ENCODE measurements around the gene DPH1. TPM values are rescaled to one million over a fixed set of nuclear protein-coding genes. Genes with fewer than 3 reads are reported as not detected.

DPH1 gene
- polyA plus RNA-seq, 1 of the 3 experiments (the other 2 are of a cell fraction): 36.2 TPM

DNA sequence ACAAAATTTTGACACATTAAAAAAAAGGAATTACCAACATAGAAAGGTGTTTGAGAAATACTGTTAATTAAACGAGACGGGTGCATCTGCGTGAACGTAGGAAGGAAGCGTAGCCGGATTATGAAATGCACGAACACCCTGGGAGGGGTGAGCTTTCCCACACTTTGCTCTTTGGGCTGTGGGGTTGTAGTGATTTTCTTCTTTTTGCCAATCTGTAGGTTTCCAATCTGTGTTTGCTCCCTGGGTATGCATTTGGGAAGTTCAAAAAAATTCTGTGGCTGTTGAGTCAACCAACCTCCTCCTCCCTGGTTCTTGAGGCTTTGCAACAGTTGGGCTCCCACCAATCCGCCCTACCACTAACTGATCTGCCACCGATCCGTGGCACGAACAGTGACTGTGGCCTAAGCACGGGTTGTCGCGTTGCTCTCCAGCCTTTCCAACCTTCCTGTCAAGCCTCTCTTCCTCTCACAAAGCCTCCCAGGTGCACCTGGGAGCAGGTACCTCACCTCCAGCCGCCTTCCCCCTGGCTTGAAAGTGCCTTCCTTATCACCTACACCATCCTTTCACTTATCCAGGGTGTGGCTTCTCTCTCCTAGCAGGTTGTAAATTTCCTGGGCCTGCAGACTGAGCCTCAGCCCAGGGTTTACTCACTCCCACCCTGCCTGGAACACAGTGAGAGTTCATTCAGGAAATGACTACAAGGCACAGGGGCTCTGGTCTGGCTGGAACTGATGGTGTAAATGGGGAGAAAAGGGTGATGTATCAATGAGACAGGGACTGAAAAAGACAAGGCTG, 21.4 kb upstream of the DPH1 start:
- no peaks in the 10 kb centered on the region for H3K9me2 ChIP-seq
- H3K9ac ChIP-seq: no peak overlapping the region
- H2AFZ ChIP-seq (ENCODE audit: low read depth): no peak overlapping the region
- no peaks in the 10 kb centered on the region for H3F3A ChIP-seq (replicated peaks; ENCODE audit: insufficient read depth)
- H3K4me3 ChIP-seq (ENCODE audit: low read depth in 2 of 2, low read length in 1 of 2): no peak overlapping the region
- peaks cover 0 to 7% of the 10 kb centered on the region in 2 experiments; a peak in 1 of 4 replicates for H3K4me1 ChIP-seq (ENCODE audit: control insufficient read depth in 1 of 2, insufficient read depth in 2 of 2, low read depth in 1 of 2, low read length in 1 of 2)
- no peaks in the 10 kb centered on the region for H3K9me3 ChIP-seq
- H4K20me1 ChIP-seq (ENCODE audit: insufficient read depth): no peaks in the 10 kb centered on the region
- no peak for DNase-seq
- TF ChIP-seq NFIC (IDR thresholded peaks at IDR 0.05; ENCODE audit: borderline replicate concordance) (no peak), RXRA (IDR thresholded peaks at IDR 0.05; ENCODE audit: borderline replicate concordance, low read depth) (no peak), POLR2AphosphoS5 (IDR thresholded peaks at IDR 0.05; ENCODE audit: low read depth, low read length) (no peak), TCF12 (IDR thresholded peaks at IDR 0.05) (no peak), YY1 (IDR thresholded peaks at IDR 0.05; ENCODE audit: low read depth) (no peak), SMC3 (IDR thresholded peaks at IDR 0.05; ENCODE audit: low read depth, low read length) (no peak)
- TF ChIP-seq, protein P1, sequence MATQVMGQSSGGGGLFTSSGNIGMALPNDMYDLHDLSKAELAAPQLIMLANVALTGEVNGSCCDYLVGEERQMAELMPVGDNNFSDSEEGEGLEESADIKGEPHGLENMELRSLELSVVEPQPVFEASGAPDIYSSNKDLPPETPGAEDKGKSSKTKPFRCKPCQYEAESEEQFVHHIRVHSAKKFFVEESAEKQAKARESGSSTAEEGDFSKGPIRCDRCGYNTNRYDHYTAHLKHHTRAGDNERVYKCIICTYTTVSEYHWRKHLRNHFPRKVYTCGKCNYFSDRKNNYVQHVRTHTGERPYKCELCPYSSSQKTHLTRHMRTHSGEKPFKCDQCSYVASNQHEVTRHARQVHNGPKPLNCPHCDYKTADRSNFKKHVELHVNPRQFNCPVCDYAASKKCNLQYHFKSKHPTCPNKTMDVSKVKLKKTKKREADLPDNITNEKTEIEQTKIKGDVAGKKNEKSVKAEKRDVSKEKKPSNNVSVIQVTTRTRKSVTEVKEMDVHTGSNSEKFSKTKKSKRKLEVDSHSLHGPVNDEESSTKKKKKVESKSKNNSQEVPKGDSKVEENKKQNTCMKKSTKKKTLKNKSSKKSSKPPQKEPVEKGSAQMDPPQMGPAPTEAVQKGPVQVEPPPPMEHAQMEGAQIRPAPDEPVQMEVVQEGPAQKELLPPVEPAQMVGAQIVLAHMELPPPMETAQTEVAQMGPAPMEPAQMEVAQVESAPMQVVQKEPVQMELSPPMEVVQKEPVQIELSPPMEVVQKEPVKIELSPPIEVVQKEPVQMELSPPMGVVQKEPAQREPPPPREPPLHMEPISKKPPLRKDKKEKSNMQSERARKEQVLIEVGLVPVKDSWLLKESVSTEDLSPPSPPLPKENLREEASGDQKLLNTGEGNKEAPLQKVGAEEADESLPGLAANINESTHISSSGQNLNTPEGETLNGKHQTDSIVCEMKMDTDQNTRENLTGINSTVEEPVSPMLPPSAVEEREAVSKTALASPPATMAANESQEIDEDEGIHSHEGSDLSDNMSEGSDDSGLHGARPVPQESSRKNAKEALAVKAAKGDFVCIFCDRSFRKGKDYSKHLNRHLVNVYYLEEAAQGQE (IDR thresholded peaks at IDR 0.05; ENCODE audit: low read depth, low read length): no peak
- TF ChIP-seq, protein P2, sequence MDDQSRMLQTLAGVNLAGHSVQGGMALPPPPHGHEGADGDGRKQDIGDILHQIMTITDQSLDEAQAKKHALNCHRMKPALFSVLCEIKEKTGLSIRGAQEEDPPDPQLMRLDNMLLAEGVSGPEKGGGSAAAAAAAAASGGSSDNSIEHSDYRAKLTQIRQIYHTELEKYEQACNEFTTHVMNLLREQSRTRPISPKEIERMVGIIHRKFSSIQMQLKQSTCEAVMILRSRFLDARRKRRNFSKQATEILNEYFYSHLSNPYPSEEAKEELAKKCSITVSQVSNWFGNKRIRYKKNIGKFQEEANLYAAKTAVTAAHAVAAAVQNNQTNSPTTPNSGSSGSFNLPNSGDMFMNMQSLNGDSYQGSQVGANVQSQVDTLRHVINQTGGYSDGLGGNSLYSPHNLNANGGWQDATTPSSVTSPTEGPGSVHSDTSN (IDR thresholded peaks at IDR 0.05): no peak
- ChIA-PET CTCF (no interaction called here), POLR2A (no interaction called here)
- H3K79me2 ChIP-seq (ENCODE audit: insufficient read depth): no peaks in the 10 kb centered on the region
- WGBS (ENCODE audit: low lambda C conversion rate): 89% methylated on average over 15 of the region's 15 CpGs
- no peaks in the 10 kb centered on the region for H3K36me3 ChIP-seq (replicated peaks in 1 of 2; ENCODE audit: control insufficient read depth in 1 of 2, insufficient read depth in 2 of 2, low read length in 1 of 2)
- no peak overlapping the region for H3K4me2 ChIP-seq
- no peak overlapping the region for H3K27ac ChIP-seq (ENCODE audit: low read depth in 2 of 2, low read length in 1 of 2)
- H3K27me3 ChIP-seq (ENCODE audit: insufficient read depth): no peaks in the 10 kb centered on the region

DNA sequence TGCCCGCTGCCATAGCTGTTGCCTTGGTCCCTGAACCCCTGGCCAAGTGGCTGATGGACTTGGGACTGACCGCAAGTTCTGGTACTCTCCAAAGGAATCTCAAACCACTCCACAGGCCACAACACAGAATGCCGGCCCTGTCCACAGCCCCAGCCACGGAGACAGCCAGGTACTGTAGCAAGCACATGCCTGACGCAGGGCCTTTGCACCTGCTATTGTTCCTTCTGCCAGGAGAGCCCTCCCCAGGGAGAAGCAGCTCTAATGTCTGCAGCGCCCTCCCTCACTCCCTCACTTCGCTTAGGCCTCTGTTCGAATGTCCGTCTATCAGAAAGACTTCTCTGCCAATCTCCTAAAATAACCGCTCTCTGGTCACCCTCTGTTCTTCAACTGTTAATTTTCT, 20.2 kb upstream of the DPH1 start:
- Histone ChIP-seq H3K9ac (no peak overlapping the region), H3K27ac (ENCODE audit: low read depth in 2 of 2, low read length in 1 of 2) (no peak overlapping the region), H3K9me2 (no peaks in the 10 kb centered on the region), H4K20me1 (ENCODE audit: insufficient read depth) (no peaks in the 10 kb centered on the region), H3K36me3 (replicated peaks in 1 of 2; ENCODE audit: control insufficient read depth in 1 of 2, insufficient read depth in 2 of 2, low read length in 1 of 2) (no peaks in the 10 kb centered on the region), H3F3A (replicated peaks; ENCODE audit: insufficient read depth) (no peaks in the 10 kb centered on the region), H3K79me2 (ENCODE audit: insufficient read depth) (no peaks in the 10 kb centered on the region), H3K27me3 (ENCODE audit: insufficient read depth) (peaks cover 5% of the 10 kb centered on the region; the same call in 1 of the 2 replicates), H2AFZ (ENCODE audit: low read depth) (no peak overlapping the region), H3K9me3 (no peaks in the 10 kb centered on the region), H3K4me3 (ENCODE audit: low read depth in 2 of 2, low read length in 1 of 2) (no peak overlapping the region), H3K4me1 (ENCODE audit: control insufficient read depth in 1 of 2, insufficient read depth in 2 of 2, low read depth in 1 of 2, low read length in 1 of 2) (peaks cover 0 to 2% of the 10 kb centered on the region in 2 experiments; a peak in 1 of 4 replicates), H3K4me2 (no peak overlapping the region)
- CTCF ChIA-PET: interaction anchor here (0.9 kb wide), 1 partner anchor 127 kb away, joined by 3 read pairs; no protein-coding TSS in a partner anchor
- 85% methylated on average over 5 of the region's 10 CpGs for WGBS (ENCODE audit: low lambda C conversion rate)
- POLR2A ChIA-PET: interaction anchor here (0.6 kb wide), 1 partner anchor 170 kb away, joined by 5 read pairs; no protein-coding TSS in a partner anchor
- DNase-seq: no peak
- no peak for TF ChIP-seq NRF1 (IDR thresholded peaks at IDR 0.05; ENCODE audit: low read depth, low read length)
- no peak for TF ChIP-seq GATA2 (CRISPR knock-in tag; IDR thresholded peaks at IDR 0.05)
- TF ChIP-seq, protein P3, sequence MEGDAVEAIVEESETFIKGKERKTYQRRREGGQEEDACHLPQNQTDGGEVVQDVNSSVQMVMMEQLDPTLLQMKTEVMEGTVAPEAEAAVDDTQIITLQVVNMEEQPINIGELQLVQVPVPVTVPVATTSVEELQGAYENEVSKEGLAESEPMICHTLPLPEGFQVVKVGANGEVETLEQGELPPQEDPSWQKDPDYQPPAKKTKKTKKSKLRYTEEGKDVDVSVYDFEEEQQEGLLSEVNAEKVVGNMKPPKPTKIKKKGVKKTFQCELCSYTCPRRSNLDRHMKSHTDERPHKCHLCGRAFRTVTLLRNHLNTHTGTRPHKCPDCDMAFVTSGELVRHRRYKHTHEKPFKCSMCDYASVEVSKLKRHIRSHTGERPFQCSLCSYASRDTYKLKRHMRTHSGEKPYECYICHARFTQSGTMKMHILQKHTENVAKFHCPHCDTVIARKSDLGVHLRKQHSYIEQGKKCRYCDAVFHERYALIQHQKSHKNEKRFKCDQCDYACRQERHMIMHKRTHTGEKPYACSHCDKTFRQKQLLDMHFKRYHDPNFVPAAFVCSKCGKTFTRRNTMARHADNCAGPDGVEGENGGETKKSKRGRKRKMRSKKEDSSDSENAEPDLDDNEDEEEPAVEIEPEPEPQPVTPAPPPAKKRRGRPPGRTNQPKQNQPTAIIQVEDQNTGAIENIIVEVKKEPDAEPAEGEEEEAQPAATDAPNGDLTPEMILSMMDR (IDR thresholded peaks at IDR 0.05): no peak
- TF ChIP-seq SMC3 (IDR thresholded peaks at IDR 0.05; ENCODE audit: low read depth, low read length): no peak
- no peak for TF ChIP-seq RCOR1 (IDR thresholded peaks at IDR 0.05; ENCODE audit: low read length)
- TF ChIP-seq TAF1 (IDR thresholded peaks at IDR 0.05; ENCODE audit: borderline replicate concordance, low read depth, low read length): no peak
- TF ChIP-seq, protein P2 (IDR thresholded peaks at IDR 0.05): no peak
- TF ChIP-seq FOSL2 (IDR thresholded peaks at IDR 0.05; ENCODE audit: borderline replicate concordance, low read depth): no peak
- TF ChIP-seq ELF1 (IDR thresholded peaks at IDR 0.05): no peak
- no peak for TF ChIP-seq EZH2phosphoT487 (IDR thresholded peaks at IDR 0.05; ENCODE audit: borderline replicate concordance, low read depth)
- TF ChIP-seq GABPA (IDR thresholded peaks at IDR 0.05; ENCODE audit: low read depth): no peak
- TF ChIP-seq SIN3A (IDR thresholded peaks at IDR 0.05; ENCODE audit: borderline replicate concordance, low read depth, low read length): no peak
- TF ChIP-seq, protein P4, sequence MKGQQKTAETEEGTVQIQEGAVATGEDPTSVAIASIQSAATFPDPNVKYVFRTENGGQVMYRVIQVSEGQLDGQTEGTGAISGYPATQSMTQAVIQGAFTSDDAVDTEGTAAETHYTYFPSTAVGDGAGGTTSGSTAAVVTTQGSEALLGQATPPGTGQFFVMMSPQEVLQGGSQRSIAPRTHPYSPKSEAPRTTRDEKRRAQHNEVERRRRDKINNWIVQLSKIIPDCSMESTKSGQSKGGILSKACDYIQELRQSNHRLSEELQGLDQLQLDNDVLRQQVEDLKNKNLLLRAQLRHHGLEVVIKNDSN (IDR thresholded peaks at IDR 0.05; ENCODE audit: borderline replicate concordance, low read depth): no peak

All from SK-N-SH (cell line).